Measurements from ENCODE around the gene C10orf67. TPM values are rescaled to one million over a fixed set of nuclear protein-coding genes. Genes with fewer than 3 reads are reported as not detected.
A peak's percentile ranks its signal among the peaks of the same experiment; 100 is the strongest.

C10orf67 gene
- total and polyA plus RNA-seq, 2 experiments from 2014 or later: 0.16 TPM; not detected in 1

DNA sequence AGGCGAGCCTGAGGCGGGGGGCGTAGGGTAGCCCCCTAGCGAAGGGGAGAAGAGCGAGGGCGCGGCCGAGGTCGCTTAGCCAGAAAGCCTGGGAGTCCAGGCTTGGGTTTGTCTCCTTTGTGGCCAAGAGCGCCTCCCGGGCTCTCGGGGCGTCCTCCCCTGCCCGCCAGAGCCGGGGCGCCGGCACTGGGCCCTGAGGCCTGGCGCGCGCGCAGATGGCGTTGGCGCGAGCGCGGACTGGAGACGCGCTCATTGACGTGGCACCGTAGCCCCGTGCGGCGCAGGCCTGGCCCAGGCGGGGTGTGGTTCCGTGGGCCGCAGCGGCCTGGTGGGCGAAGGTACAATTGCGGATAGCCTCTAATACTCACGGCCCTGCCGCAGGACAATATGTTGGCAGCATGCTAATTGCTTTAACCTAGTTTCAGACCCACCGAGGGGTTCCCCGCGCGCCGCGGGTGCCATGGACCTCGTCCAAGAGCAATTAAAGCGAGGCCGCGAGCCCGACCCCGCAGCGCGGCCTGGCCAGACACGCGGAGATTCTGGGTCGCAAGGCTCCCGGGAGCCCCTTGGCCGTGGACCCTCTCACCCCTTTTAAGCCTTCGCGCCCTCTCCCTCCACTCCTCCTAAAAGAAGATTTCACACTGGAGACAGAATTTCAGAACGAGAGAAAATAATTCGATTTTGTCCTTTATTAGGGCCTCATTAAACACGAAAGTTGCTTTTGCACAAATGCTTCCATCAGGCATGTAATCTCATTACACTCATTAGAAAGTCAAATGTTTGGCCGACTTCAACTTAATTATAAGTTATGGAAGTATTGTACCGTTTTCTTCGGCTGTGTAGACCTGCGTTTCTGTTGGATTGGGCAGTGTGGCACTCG, 149.4 kb downstream of the C10orf67 start:
- Mint-ChIP-seq H3K27ac (no peak overlapping the region), H3K27me3 (ENCODE audit: insufficient read depth, low read depth, poor library complexity) (peaks cover 94% of the 10 kb centered on the region), H3K36me3 (ENCODE audit: low read depth) (peaks cover 3% of the 10 kb centered on the region; the same call in 1 of the 3 replicates), H3K4me3 (peak overlapping the region; percentile 47), H3K9me3 (peaks cover 6% of the 10 kb centered on the region; the same call in 2 of the 3 replicates), H3K4me1 (peaks cover 42% of the 10 kb centered on the region)
- H4K20me1 ChIP-seq (replicated peaks; ENCODE audit: insufficient read depth): peaks cover 40% of the 10 kb centered on the region
- no peak overlapping the region for H3K27ac ChIP-seq (ENCODE audit: low read depth)
- ATAC-seq: peak; percentile 9
- no peaks in the 10 kb centered on the region for H3K36me3 ChIP-seq (ENCODE audit: insufficient read depth)
- TF ChIP-seq, protein P1, sequence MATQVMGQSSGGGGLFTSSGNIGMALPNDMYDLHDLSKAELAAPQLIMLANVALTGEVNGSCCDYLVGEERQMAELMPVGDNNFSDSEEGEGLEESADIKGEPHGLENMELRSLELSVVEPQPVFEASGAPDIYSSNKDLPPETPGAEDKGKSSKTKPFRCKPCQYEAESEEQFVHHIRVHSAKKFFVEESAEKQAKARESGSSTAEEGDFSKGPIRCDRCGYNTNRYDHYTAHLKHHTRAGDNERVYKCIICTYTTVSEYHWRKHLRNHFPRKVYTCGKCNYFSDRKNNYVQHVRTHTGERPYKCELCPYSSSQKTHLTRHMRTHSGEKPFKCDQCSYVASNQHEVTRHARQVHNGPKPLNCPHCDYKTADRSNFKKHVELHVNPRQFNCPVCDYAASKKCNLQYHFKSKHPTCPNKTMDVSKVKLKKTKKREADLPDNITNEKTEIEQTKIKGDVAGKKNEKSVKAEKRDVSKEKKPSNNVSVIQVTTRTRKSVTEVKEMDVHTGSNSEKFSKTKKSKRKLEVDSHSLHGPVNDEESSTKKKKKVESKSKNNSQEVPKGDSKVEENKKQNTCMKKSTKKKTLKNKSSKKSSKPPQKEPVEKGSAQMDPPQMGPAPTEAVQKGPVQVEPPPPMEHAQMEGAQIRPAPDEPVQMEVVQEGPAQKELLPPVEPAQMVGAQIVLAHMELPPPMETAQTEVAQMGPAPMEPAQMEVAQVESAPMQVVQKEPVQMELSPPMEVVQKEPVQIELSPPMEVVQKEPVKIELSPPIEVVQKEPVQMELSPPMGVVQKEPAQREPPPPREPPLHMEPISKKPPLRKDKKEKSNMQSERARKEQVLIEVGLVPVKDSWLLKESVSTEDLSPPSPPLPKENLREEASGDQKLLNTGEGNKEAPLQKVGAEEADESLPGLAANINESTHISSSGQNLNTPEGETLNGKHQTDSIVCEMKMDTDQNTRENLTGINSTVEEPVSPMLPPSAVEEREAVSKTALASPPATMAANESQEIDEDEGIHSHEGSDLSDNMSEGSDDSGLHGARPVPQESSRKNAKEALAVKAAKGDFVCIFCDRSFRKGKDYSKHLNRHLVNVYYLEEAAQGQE (IDR thresholded peaks at IDR 0.05; ENCODE audit: unreplicated experiment): no peak
- peak; percentile 96 for TF ChIP-seq EZH2phosphoT487 (IDR thresholded peaks at IDR 0.05; ENCODE audit: unreplicated experiment)
- TF ChIP-seq, protein P2, sequence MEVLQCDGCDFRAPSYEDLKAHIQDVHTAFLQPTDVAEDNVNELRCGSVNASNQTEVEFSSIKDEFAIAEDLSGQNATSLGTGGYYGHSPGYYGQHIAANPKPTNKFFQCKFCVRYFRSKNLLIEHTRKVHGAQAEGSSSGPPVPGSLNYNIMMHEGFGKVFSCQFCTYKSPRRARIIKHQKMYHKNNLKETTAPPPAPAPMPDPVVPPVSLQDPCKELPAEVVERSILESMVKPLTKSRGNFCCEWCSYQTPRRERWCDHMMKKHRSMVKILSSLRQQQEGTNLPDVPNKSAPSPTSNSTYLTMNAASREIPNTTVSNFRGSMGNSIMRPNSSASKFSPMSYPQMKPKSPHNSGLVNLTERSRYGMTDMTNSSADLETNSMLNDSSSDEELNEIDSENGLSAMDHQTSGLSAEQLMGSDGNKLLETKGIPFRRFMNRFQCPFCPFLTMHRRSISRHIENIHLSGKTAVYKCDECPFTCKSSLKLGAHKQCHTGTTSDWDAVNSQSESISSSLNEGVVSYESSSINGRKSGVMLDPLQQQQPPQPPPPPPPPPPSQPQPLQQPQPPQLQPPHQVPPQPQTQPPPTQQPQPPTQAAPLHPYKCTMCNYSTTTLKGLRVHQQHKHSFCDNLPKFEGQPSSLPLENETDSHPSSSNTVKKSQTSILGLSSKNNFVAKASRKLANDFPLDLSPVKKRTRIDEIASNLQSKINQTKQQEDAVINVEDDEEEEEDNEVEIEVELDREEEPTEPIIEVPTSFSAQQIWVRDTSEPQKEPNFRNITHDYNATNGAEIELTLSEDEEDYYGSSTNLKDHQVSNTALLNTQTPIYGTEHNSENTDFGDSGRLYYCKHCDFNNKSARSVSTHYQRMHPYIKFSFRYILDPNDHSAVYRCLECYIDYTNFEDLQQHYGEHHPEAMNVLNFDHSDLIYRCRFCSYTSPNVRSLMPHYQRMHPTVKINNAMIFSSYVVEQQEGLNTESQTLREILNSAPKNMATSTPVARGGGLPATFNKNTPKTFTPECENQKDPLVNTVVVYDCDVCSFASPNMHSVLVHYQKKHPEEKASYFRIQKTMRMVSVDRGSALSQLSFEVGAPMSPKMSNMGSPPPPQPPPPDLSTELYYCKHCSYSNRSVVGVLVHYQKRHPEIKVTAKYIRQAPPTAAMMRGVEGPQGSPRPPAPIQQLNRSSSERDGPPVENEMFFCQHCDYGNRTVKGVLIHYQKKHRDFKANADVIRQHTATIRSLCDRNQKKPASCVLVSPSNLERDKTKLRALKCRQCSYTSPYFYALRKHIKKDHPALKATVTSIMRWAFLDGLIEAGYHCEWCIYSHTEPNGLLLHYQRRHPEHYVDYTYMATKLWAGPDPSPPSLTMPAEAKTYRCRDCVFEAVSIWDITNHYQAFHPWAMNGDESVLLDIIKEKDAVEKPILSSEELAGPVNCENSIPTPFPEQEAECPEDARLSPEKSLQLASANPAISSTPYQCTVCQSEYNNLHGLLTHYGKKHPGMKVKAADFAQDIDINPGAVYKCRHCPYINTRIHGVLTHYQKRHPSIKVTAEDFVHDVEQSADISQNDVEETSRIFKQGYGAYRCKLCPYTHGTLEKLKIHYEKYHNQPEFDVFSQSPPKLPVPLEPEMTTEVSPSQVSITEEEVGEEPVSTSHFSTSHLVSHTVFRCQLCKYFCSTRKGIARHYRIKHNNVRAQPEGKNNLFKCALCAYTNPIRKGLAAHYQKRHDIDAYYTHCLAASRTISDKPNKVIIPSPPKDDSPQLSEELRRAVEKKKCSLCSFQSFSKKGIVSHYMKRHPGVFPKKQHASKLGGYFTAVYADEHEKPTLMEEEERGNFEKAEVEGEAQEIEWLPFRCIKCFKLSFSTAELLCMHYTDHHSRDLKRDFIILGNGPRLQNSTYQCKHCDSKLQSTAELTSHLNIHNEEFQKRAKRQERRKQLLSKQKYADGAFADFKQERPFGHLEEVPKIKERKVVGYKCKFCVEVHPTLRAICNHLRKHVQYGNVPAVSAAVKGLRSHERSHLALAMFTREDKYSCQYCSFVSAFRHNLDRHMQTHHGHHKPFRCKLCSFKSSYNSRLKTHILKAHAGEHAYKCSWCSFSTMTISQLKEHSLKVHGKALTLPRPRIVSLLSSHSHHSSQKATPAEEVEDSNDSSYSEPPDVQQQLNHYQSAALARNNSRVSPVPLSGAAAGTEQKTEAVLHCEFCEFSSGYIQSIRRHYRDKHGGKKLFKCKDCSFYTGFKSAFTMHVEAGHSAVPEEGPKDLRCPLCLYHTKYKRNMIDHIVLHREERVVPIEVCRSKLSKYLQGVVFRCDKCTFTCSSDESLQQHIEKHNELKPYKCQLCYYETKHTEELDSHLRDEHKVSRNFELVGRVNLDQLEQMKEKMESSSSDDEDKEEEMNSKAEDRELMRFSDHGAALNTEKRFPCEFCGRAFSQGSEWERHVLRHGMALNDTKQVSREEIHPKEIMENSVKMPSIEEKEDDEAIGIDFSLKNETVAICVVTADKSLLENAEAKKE (CRISPR knock-in tag; IDR thresholded peaks at IDR 0.05): no peak
- TF ChIP-seq EZH2 (IDR thresholded peaks at IDR 0.05; ENCODE audit: low read depth, unreplicated experiment): peak; percentile 99
- TF ChIP-seq STAT1 (IDR thresholded peaks at IDR 0.05; ENCODE audit: unreplicated experiment): no peak
- TF ChIP-seq, protein P3, sequence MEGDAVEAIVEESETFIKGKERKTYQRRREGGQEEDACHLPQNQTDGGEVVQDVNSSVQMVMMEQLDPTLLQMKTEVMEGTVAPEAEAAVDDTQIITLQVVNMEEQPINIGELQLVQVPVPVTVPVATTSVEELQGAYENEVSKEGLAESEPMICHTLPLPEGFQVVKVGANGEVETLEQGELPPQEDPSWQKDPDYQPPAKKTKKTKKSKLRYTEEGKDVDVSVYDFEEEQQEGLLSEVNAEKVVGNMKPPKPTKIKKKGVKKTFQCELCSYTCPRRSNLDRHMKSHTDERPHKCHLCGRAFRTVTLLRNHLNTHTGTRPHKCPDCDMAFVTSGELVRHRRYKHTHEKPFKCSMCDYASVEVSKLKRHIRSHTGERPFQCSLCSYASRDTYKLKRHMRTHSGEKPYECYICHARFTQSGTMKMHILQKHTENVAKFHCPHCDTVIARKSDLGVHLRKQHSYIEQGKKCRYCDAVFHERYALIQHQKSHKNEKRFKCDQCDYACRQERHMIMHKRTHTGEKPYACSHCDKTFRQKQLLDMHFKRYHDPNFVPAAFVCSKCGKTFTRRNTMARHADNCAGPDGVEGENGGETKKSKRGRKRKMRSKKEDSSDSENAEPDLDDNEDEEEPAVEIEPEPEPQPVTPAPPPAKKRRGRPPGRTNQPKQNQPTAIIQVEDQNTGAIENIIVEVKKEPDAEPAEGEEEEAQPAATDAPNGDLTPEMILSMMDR (conservative IDR thresholded peaks at IDR 0.05; ENCODE audit: low read depth in 2 of 2): no peak
- TF ChIP-seq ZNF114 (CRISPR knock-in tag; IDR thresholded peaks at IDR 0.05): no peak
- peak; percentile 28; the same call in 1 of the 2 replicates for TF ChIP-seq CREB1 (CRISPR knock-in tag; IDR thresholded peaks at IDR 0.05; ENCODE audit: low read depth)
- TF ChIP-seq, protein P4, sequence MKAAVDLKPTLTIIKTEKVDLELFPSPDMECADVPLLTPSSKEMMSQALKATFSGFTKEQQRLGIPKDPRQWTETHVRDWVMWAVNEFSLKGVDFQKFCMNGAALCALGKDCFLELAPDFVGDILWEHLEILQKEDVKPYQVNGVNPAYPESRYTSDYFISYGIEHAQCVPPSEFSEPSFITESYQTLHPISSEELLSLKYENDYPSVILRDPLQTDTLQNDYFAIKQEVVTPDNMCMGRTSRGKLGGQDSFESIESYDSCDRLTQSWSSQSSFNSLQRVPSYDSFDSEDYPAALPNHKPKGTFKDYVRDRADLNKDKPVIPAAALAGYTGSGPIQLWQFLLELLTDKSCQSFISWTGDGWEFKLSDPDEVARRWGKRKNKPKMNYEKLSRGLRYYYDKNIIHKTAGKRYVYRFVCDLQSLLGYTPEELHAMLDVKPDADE (IDR thresholded peaks at IDR 0.05): no peak
- no peak for TF ChIP-seq ZNF331 (CRISPR knock-in tag; IDR thresholded peaks at IDR 0.05; ENCODE audit: low read depth)
- TF ChIP-seq JUNB (IDR thresholded peaks at IDR 0.05; ENCODE audit: unreplicated experiment): no peak
- no peak for TF ChIP-seq POLR2AphosphoS5 (IDR thresholded peaks at IDR 0.05; ENCODE audit: low read depth)
- H3K4me2 ChIP-seq: peak overlapping the region; percentile 78
- H3F3A ChIP-seq (replicated peaks; ENCODE audit: low read depth): peaks cover 37% of the 10 kb centered on the region
- H2AFZ ChIP-seq: no peak overlapping the region
- H3K79me2 ChIP-seq (replicated peaks; ENCODE audit: insufficient read depth): no peaks in the 10 kb centered on the region
- peaks cover 61% of the 10 kb centered on the region for H3K4me1 ChIP-seq (ENCODE audit: insufficient read depth)
- peak overlapping the region; percentile 43; the same call in 1 of the 2 replicates for H3K4me3 ChIP-seq
- peak; percentile 62 for DNase-seq (ENCODE audit: low spot score)
- H3K9me2 ChIP-seq (ENCODE audit: insufficient read depth): no peaks in the 10 kb centered on the region
- H3K27me3 ChIP-seq (ENCODE audit: insufficient read depth): peaks cover 100% of the 10 kb centered on the region
